ENCODE results near the gene ADAM12.
"Not testable (repeated sequence)": the region's sequence is repeated elsewhere in the genome, so short reads cannot be mapped to it uniquely, and the experiment has no call there.

ADAM12 gene

GRCh38 chr10:126405239-126405775 lies 17.0 kb upstream of the ADAM12 start:
- no peak for DNase-seq (ENCODE audit: low spot score)

- no peak for DNase-seq (ENCODE audit: low spot score)
Observed at GRCh38 chr10:126402721-126403695, 14.7 kb upstream of the ADAM12 start.

- no peak for DNase-seq (ENCODE audit: low spot score)
Observed at GRCh38 chr10:126400641-126401040, 12.4 kb upstream of the ADAM12 start.

- no peak for DNase-seq (ENCODE audit: low spot score)
Observed at GRCh38 chr10:126398924-126399323, 10.6 kb upstream of the ADAM12 start.

GRCh38 chr10:126398383-126398743 lies 10.1 kb upstream of the ADAM12 start:
- DNase-seq (ENCODE audit: low spot score) = no peak

- DNase-seq (ENCODE audit: low spot score) = peak; percentile 49
Observed at GRCh38 chr10:126397640-126398382, 9.5 kb upstream of the ADAM12 start.

- no peak for DNase-seq (ENCODE audit: low spot score)
Observed at GRCh38 chr10:126397156-126397555, 8.9 kb upstream of the ADAM12 start.

GRCh38 chr10:126394948-126395347 lies 6.7 kb upstream of the ADAM12 start:
- no peak for DNase-seq (ENCODE audit: low spot score)

- DNase-seq (ENCODE audit: low spot score) = no peak
Observed at GRCh38 chr10:126393076-126393475, 4.8 kb upstream of the ADAM12 start.

GRCh38 chr10:126392469-126392868 lies 4.2 kb upstream of the ADAM12 start:
- DNase-seq (ENCODE audit: low spot score) = peak; percentile 6

GRCh38 chr10:126392068-126392467 lies 3.8 kb upstream of the ADAM12 start:
- no peak for DNase-seq (ENCODE audit: low spot score)

- no peak for DNase-seq (ENCODE audit: low spot score)
Observed at GRCh38 chr10:126391192-126391885, 3.1 kb upstream of the ADAM12 start.

GRCh38 chr10:126390324-126390723 lies 2.0 kb upstream of the ADAM12 start:
- no peak for DNase-seq (ENCODE audit: low spot score)

GRCh38 chr10:126387041-126387921 lies 996 bp downstream of the ADAM12 start:
- DNase-seq (ENCODE audit: low spot score) = peak; percentile 65

- DNase-seq (ENCODE audit: low spot score) = no peak
Observed at GRCh38 chr10:126384269-126384873, 3.9 kb downstream of the ADAM12 start.

GRCh38 chr10:126380352-126381076 lies 7.8 kb downstream of the ADAM12 start:
- DNase-seq (ENCODE audit: low spot score) = no peak

- DNase-seq (ENCODE audit: low spot score) = not testable (repeated sequence)
Observed at GRCh38 chr10:126379166-126379565, 9.1 kb downstream of the ADAM12 start.

- peak; percentile 69 for DNase-seq (ENCODE audit: low spot score)
Observed at GRCh38 chr10:126376956-126377355, 11.3 kb downstream of the ADAM12 start.

- no peak for DNase-seq (ENCODE audit: low spot score)
Observed at GRCh38 chr10:126375926-126376554, 12.2 kb downstream of the ADAM12 start.

- no peak for DNase-seq (ENCODE audit: low spot score)
Observed at GRCh38 chr10:126375299-126375698, 13.0 kb downstream of the ADAM12 start.
